Retinal pigment epithelial cell (primary cell): ENCODE data around the gene RFNG.

Experiments used
- DNase-seq: peaks from one replicate; pipeline ENCODE4 v3.0.0-alpha.2; 2010; ENCODE audit warnings: low read depth
- H3K4me3 ChIP-seq: 2 replicates; pipeline ENCODE4 v1.5.1; 2011; ENCODE audit warnings: mild to moderate bottlenecking, low read length, control low read depth, moderate library complexity
- CTCF ChIP-seq: conservative IDR thresholded peaks from 2 replicates; pipeline ENCODE4 v1.5.1; 2011; ENCODE audit warnings: low read depth, low read length, control low read depth, inconsistent platforms

RFNG gene

DNA sequence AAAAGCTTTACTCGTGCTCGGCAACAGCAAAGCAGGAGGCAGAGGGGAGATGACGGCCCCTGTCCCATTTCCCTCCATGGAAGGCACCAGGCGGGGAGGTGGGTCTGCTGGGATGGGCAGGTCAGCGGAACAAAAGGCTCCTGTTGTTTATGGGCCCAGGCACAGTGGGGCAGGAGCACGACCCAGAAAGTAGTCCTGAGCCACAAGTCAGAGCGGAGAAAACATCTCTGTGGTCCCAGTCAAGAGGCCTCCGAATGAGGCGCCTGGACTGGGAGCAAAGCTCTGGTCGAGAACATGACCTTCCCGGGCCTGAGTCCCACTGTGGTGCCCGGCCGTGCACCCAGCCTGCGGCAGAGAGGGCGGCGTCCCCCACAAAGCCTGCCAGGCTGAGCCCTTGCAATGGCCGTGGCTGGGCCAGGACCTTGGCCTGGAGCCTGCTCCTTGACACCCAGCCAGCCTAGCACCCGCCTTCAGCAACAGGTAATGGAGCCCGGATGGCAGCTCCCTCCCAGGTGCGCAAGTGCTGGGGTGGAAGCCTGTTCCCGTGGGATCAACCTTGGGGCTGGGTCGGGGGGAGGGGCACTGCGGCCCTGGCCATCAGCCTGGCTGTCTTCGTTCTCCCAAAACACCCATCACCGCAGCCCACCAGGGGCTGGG, 3.6 kb downstream of the RFNG start:
- H3K4me3 ChIP-seq = no peak overlapping the region
- no peak for TF ChIP-seq CTCF
- no peak for DNase-seq

DNA sequence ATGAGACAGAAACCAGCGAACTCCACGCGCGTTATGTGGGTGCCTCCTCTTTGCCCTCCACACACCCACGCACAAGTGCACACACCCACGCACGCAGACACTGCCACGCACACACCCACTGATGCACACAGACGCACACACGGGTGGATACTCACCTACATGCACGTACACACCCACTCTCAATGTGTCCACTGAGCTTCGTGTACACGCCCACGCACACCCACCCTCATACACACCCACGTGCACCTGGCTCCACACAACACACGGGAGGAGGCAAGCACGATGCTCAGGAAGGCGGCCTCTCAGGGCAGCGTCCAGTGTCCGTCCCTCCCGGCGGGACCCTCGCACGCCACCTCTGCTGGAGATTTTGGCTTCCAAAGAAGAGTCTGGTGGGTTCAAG, 4.2 kb downstream of the RFNG start:
- DNase-seq = no peak
- no peak for TF ChIP-seq CTCF
- no peak overlapping the region for H3K4me3 ChIP-seq

DNA sequence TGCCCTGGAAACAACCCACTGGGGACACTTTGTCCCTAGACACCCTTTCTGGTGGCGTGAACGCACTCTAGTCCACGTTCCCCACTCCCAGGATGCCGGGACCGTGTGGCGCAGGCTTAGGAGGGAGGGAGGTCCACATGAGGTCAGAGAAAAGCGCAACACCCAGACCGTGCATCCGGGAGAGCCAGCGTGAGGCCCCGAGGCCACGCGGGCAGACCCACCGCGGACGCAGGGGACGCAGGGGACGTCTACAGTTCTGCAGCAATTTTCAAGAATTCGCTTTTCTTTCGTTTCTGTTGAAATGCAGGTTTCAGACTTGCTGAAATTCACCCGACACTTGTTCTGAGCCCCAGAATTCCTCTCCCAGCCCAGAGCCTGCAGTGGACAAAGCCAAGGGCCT, 4.7 kb downstream of the RFNG start:
- TF ChIP-seq CTCF = no peak
- DNase-seq = no peak
- H3K4me3 ChIP-seq = no peak overlapping the region

GRCh38 chr17:82045936-82046484, 5.6 kb downstream of the RFNG start:
- no peak for TF ChIP-seq CTCF
- no peak for DNase-seq
- no peak overlapping the region for H3K4me3 ChIP-seq

DNA sequence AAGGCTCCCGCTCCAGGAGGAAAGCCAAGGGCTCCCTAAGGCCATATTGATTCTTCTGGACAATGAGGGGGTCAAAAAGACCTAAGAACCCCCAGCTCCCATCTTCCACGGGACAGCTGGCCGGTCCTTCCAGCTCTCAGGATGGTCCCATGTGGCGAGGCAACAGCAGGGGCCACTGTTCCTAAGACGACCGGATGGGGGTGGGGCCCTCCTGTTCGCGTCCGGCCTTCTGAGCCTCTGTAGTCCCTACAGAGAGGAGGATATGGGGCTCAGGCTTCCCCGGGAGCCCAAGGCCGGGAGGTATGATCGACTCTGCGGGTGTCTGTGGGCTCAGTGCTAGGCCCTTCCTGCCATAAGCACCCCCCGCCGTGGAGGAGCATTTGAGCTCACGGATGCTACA, 8.1 kb downstream of the RFNG start:
- TF ChIP-seq CTCF = no peak
- H3K4me3 ChIP-seq = no peak overlapping the region
- DNase-seq = no peak

GRCh38 chr17:82042649-82043048, 9.0 kb downstream of the RFNG start:
- TF ChIP-seq CTCF = no peak
- H3K4me3 ChIP-seq = no peak overlapping the region
- DNase-seq = no peak

DNA sequence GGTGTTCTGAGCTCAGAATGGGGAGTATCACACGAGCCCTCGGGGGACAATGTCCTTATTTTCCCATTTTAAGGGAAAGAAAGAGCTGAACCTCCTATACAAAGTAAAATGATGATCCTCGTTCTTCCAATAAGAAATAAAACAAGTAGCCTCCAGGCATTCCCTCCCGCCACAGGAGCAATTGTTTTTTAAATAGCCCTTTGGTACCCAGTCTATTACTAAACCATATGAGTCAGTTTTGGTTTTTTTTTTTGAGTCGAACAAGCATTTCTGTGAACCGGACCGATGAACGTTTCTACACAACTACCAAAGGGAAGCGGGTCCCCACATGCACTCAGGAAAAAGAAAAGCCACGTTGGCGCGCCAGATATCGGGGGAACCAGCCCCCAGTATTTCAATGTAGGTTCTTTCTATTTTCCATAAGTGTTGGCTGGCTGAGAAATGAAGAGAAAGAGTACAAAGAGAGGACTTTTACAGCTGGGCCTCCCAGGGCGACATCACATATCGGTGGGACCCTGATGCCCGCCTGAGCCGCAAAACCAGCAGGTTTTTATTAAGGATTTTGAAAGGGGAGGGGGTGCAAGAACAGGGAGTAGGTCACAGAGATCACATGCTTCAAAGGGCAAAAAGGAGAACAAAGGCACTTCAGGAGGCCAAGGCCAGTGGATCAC, 10.3 kb downstream of the RFNG start:
- no peak for DNase-seq
- H3K4me3 ChIP-seq = no peak overlapping the region
- TF ChIP-seq CTCF = no peak
